ENCODE data around the gene SPON2.

SPON2 gene

GRCh38 chr4:1172228-1172851 is at the start of gene SPON2:
Gene SPON2 (minus strand): TSS chr4:1172583.
- DNase-seq (ENCODE audit: low read depth): no peak

DNA sequence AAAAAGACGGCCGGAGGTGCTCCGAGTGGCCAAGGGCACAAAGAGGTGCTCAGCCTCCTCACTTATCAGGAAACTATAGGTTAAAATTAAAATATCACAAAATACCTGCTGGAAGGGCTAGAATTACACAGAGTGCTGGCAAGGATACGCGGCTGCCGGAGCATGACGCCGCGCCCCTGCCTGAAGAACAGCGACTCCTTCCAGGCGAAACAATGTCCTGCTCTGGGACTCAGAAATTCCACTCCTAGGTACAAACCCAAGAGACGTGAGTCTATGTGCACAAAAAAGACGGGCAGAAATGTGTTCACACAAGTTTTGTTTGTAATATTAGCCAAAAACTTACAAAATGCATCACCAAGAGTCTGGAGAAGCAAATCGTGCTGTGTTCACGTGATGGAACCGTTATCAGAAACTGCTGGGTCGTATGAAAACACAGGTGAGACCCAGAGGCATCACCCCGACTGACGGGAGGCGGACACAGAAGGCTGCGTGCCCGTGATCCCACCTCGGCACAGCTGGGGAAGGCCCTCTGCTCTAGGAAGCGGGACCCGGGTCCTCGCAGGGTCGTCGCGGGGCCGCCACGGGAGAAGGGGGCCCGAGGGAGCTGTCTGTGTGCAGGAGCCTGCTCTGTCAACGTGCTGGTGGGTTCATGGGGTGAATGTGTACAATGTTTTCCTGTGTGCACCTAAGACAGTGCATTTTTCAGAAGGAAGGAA is 48.9 kb upstream of the SPON2 start:
- DNase-seq (ENCODE audit: low read depth): no peak

GRCh38 chr4:1220566-1220965 is 48.2 kb upstream of the SPON2 start:
- DNase-seq (ENCODE audit: low read depth): no peak

DNA sequence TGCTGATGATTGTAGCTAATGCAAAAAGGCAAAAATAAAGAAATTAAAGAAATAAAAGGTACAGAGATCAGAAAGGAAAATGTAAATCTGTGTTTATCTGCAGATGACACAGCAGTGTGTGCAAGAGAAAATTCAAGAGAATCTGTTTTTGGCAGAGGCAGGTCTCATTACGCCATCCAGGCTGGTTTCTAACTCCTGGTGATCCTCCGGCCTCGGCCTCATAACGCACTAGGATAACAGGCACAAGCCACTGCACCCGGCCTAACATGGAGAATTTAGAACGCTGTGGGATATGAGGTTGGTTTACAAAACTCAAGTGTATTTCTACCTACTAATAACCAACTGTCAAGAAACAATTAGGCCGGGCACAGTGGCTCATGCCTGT is 47.2 kb upstream of the SPON2 start:
- no peak for DNase-seq (ENCODE audit: low read depth)

- no peak for DNase-seq (ENCODE audit: low read depth)
Observed at GRCh38 chr4:1218634-1219565, 46.5 kb upstream of the SPON2 start.

GRCh38 chr4:1217366-1217765 is 45.0 kb upstream of the SPON2 start:
- DNase-seq (ENCODE audit: low read depth): no peak

DNA sequence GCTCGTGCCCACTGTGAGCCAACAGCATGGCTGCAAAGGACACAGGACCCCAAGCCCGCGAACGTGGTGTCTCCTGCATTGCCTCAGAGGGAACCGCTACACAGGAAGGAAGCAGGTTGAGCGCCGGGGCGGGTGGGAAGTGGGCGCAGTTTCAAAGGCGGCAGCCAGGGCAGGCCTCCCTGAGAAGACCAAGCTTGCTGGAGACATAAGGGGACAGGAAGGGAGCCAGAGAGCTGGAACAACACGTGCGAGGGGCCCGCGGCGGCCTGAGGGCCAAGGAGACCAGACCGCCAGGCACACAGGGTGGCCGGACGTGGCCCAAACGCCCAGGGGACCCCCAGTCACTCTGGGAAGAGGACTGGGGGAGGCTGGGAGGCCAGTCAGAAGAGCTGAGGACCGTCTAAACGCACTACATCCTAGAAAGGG is 44.5 kb upstream of the SPON2 start:
- no peak for DNase-seq (ENCODE audit: low read depth)

DNA sequence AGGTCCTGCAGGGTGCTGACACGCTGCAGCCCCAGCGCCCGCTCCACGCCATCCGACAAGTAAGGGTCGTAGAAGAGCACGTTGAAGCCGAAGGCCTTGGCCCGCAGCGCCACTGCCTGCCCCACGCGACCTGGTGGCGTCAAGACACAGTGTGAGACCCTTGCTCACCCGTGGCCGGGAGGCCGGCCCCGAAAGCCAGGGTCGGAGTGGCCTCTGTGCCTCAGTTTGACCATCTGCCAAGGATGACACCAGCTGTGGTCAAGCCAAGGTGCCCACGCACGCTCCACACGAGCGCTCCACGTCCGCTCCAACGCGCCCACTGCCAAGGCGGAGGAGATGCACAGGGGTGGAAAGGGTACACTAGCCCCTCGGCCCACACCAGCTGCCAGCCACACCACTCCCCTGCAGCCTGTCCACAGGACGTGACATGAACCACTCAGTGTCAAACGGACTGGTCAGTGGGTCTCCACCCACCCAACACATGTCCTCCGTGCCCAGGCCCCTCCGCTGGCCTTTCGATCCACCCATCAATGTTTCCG is 43.8 kb upstream of the SPON2 start:
- no peak for DNase-seq (ENCODE audit: low read depth)

DNA sequence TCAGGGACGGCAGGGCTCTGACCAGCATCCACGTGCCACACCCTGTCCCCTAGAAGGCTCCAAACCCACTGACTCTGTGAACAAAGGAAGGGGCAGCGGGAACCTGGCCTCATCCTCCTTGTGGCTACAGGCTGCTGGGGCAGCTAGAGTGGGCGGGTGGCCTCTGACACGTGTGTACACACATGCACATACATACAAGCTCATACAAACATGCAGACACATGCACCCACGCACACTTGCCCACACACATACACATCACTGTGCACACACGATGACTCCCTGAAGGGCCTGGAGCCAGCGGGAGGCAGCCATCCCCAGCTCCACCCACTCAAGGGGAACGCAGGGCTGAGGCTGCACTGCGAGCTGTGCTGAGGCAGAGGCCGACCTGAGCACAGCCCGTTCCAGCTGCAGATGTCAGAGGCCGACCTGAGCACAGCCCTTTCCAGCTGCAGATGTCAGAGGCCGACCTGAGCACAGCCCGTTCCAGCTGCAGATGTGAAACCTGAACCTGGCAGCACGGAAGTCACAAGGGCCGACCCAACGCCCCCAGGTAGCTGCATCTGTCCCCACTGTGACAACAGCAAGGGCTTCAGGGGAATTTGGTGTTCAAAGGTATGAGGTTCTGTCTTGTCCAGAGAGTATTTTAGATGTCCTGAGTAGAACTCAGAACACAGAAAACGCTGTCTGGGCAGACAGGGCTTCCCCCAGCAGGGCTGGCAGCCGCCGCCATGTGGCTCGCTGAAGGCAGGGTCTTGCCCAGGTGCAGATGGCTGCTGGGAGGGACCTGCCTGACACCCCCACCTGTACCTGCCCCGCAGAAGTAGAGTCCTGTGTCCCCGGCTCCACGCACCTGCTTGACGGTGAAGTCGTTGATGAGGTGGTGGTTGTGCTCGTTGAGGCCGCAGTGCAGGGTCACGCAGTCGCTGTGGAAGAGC is 43.0 kb upstream of the SPON2 start:
- DNase-seq (ENCODE audit: low read depth): no peak

- DNase-seq (ENCODE audit: low read depth): no peak
Observed at GRCh38 chr4:1214101-1215095, 42.0 kb upstream of the SPON2 start.

DNA sequence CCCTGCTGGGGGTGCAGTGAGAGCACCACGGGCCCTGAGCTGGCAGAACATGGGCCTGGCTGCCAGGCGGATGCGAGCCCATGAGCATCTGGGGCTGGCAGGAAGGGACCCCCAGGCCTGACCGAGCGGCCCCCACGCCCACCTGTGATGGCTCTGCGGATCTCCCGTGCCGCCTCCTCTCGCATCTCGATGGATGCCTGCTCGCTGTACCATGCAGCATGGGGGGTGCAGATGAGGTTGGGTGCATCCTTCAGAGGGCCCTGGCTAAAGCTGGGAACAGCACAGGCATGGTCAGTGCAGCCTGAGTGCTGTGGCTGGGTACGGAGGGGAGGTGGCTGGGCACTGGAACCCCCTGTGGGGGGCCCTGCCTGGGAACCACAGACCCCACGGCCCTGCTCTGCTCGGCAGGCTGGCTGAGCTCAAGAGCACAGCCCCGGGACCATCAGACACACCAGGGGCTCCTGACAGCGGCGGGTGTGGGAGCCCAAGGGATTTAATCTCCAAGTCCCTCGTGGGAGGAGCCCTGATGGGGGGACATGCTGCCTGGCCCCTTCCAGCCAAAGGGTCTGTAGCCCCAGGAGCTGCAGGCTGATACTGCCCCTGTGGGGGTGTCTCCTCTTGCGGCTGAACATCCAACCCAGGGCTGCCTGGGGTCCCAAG is 41.1 kb upstream of the SPON2 start:
- no peak for DNase-seq (ENCODE audit: low read depth)

- no peak for DNase-seq (ENCODE audit: low read depth)
Observed at GRCh38 chr4:1212546-1213335, 40.4 kb upstream of the SPON2 start.

- no peak for DNase-seq (ENCODE audit: low read depth)
Observed at GRCh38 chr4:1211891-1212545, 39.6 kb upstream of the SPON2 start.

DNA sequence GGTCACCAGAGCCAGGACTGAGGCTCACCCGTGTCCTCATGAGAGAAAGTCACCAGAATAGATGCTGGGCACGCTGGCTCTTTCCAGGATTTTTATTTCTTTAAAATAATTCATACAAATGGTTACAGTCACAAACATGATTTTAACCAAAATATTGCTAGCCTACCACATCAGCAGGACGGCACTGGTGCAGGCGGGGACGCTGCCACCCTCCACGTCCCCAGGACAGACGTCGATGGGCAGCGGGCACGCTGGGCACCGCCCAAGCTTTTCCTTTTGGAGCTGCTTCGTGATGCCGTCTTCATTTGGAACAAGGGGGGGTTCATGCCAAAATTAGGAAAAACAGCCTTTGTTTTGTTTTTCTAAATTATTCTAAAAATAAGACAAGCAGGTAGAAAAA is 39.0 kb upstream of the SPON2 start:
- DNase-seq (ENCODE audit: low read depth): no peak

DNA sequence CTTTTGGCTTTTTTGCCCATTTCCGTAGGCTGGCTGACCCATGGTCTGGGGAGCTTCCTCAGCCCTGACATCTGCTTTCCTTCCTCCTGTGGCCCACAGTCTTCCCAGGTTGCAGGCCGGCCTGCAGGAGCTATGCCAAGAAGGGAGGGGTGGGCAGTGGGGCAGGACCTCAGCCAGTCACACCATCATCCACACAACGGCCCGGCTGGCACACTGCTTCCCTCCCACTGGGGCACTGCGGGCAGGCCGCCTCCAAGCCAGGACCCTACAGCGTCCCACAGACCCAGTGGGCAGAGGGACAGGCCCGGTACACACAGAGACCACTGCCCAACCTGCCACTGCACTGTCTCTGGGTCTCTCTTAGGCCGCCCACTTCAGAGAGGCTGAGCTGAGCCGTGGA is 38.6 kb upstream of the SPON2 start:
- DNase-seq (ENCODE audit: low read depth): no peak

GRCh38 chr4:1210241-1210841 is 38.0 kb upstream of the SPON2 start:
- DNase-seq (ENCODE audit: low read depth): no peak

- DNase-seq (ENCODE audit: low read depth): no peak
Observed at GRCh38 chr4:1209821-1210220, 37.4 kb upstream of the SPON2 start.

Data from HS-27A (cell line).